IMR-90 (cell line): ENCODE measurements around the gene ARF5. TPM values are rescaled to one million over a fixed set of nuclear protein-coding genes. Genes with fewer than 3 reads are reported as not detected.

Experiments
- ATAC-seq: fragments of 200-7000 bp; cut with Tn5 transposase; 2 replicates; pipeline ENCODE4 v1.9.1; 2020; ENCODE audit warnings: low read depth, mild to moderate bottlenecking, moderate library complexity
- BruUV-seq: library from RNA; stranded (reverse); fragments of 400-500 nt; replicated peaks from 2 replicates; lab custom pipeline; 2021; lab: Mats Ljungman, UMichigan
- CTCF ChIA-PET: fragments of 300-600 bp; formaldehyde crosslinking; extraction: SDS; loops from one replicate; lab custom pipeline; 2021; ENCODE audit warnings: antibody characterized with exemption; lab: Yijun Ruan, JAX
- POLR2A ChIA-PET: fragments of 300-600 bp; sonication (Branson Sonifier 250); formaldehyde crosslinking; loops from one replicate; lab custom pipeline; 2022; ENCODE audit warnings: antibody characterized with exemption; ENCODE audit not compliant: unreplicated experiment; lab: Charles Lee
- DNase-seq: peaks from one replicate; pipeline ENCODE4 v3.0.0; 2013
- H2AFZ ChIP-seq: replicated peaks from 2 replicates; pipeline ENCODE3; 2013; ENCODE audit warnings: low read length, mild to moderate bottlenecking; ENCODE audit not compliant: poor library complexity
- H2AK5ac ChIP-seq: 2 replicates; pipeline ENCODE4 v1.6.1; 2013; ENCODE audit warnings: low read depth, low read length, inconsistent platforms
- H2AK9ac ChIP-seq: replicated peaks from 2 replicates; pipeline ENCODE3; 2013; ENCODE audit warnings: mild to moderate bottlenecking, low read depth, low read length, moderate library complexity; ENCODE audit not compliant: poor library complexity
- H2BK120ac ChIP-seq: 2 replicates; pipeline ENCODE4 v1.6.1; 2013; ENCODE audit warnings: low read depth, low read length, inconsistent platforms
- H2BK15ac ChIP-seq: 3 replicates; pipeline ENCODE4 v1.6.1; 2013; ENCODE audit warnings: low read depth, low read length, inconsistent platforms
- H2BK20ac ChIP-seq: 2 replicates; pipeline ENCODE4 v1.6.1; 2013; ENCODE audit warnings: low read depth, mild to moderate bottlenecking, inconsistent platforms, low read length, moderate library complexity
- H2BK5ac ChIP-seq: 2 replicates; pipeline ENCODE4 v1.6.1; 2013; ENCODE audit warnings: mild to moderate bottlenecking, low read depth, low read length, inconsistent platforms; ENCODE audit not compliant: poor library complexity, severe bottlenecking
- H3K14ac ChIP-seq: replicated peaks from 2 replicates; pipeline ENCODE4 v1.6.1; 2013; ENCODE audit warnings: low read depth, low read length, inconsistent platforms
- H3K18ac ChIP-seq: 2 replicates; pipeline ENCODE4 v1.6.1; 2013; ENCODE audit warnings: low read depth, low read length, control low read depth
- H3K23ac ChIP-seq: 2 replicates; pipeline ENCODE4 v1.6.1; 2013; ENCODE audit warnings: low read depth, low read length, inconsistent platforms
- H3K27ac ChIP-seq: 2 replicates; pipeline ENCODE4 v1.5.1; 2013; ENCODE audit warnings: mild to moderate bottlenecking, control low read depth, low read length; ENCODE audit not compliant: insufficient read depth
- H3K27me3 ChIP-seq: 2 replicates; pipeline ENCODE4 v1.6.1; 2013; ENCODE audit warnings: low read length; ENCODE audit not compliant: control insufficient read depth, insufficient read depth
- H3K36me3 ChIP-seq: 2 replicates; pipeline ENCODE4 v1.6.1; 2013; ENCODE audit warnings: low read length, mixed read lengths; ENCODE audit not compliant: control insufficient read depth, insufficient read depth
- H3K4ac ChIP-seq: 2 replicates; pipeline ENCODE4 v1.6.1; 2013; ENCODE audit warnings: low read depth, low read length, inconsistent platforms
- H3K4me1 ChIP-seq: 2 replicates; pipeline ENCODE4 v1.6.1; 2013; ENCODE audit warnings: low read length, mixed read lengths; ENCODE audit not compliant: control insufficient read depth, insufficient read depth
- H3K4me2 ChIP-seq: 2 replicates; pipeline ENCODE4 v1.6.1; 2013; ENCODE audit warnings: low read depth, mild to moderate bottlenecking, control low read depth, low read length, moderate library complexity
- H3K4me3 ChIP-seq: 2 replicates; pipeline ENCODE4 v1.5.1; 2013; ENCODE audit warnings: low read depth, mild to moderate bottlenecking, control low read depth, low read length, moderate library complexity; ENCODE audit not compliant: insufficient read depth
- H3K56ac ChIP-seq: 2 replicates; pipeline ENCODE4 v1.6.1; 2013; ENCODE audit warnings: low read length, inconsistent platforms; ENCODE audit not compliant: insufficient read depth; ENCODE audit errors: extremely low read depth
- H3K79me1 ChIP-seq, 2 experiments: 2 replicates each; pipeline ENCODE4 v1.6.1; 2013; ENCODE audit warnings: low read length in 2 of 2, inconsistent platforms in 1 of 2, low read depth in 1 of 2
- H3K9ac ChIP-seq: 2 replicates; pipeline ENCODE4 v1.6.1; 2013; ENCODE audit warnings: low read depth, low read length, control low read depth
- H3K9me1 ChIP-seq: 2 replicates; pipeline ENCODE4 v1.6.1; 2013; ENCODE audit warnings: low read length, inconsistent platforms; ENCODE audit not compliant: insufficient read depth
- H3K9me3 ChIP-seq: 2 replicates; pipeline ENCODE4 v1.6.1; 2013; ENCODE audit warnings: low read length; ENCODE audit not compliant: control insufficient read depth, insufficient read depth
- H4K20me1 ChIP-seq: 2 replicates; pipeline ENCODE4 v1.6.1; 2013; ENCODE audit warnings: low read length, inconsistent platforms; ENCODE audit not compliant: insufficient read depth
- H4K5ac ChIP-seq: 2 replicates; pipeline ENCODE4 v1.6.1; 2013; ENCODE audit warnings: mild to moderate bottlenecking, low read depth, low read length, control low read depth
- H4K8ac ChIP-seq, 2 experiments: 2 replicates each; pipeline ENCODE4 v1.6.1; 2013; ENCODE audit warnings: low read depth in 2 of 2, low read length in 2 of 2, control low read depth in 1 of 2, inconsistent platforms in 1 of 2
- H4K91ac ChIP-seq: 2 replicates; pipeline ENCODE4 v1.6.1; 2013; ENCODE audit warnings: low read depth, low read length, inconsistent platforms; ENCODE audit not compliant: insufficient read depth
- CTCF ChIP-seq: conservative IDR thresholded peaks from 2 replicates; pipeline ENCODE4 v1.5.1; 2012; ENCODE audit warnings: mild to moderate bottlenecking, low read depth, low read length, improper control_type of control experiment
- RAD21 ChIP-seq: IDR thresholded peaks from 2 replicates; pipeline ENCODE4 v1.6.1; 2012; ENCODE audit warnings: low read length, improper control_type of control experiment
- WGBS, 2 experiments: methylation state at CpG; one replicate each; pipeline versions ENCODE4 v1.1.5 to v1.1.7; 2013; ENCODE audit warnings: missing lambda C conversion rate in 2 of 2; ENCODE audit not compliant: insufficient read length in 1 of 2; ENCODE audit errors: extremely low coverage in 2 of 2; 5-methylcytosine and 5-hydroxymethylcytosine counted together
- dilution Hi-C: fragments of 300-500 bp; cut with HindIII; formaldehyde crosslinking; loops from one replicate; pipeline ENCODE4 v1.14.3; 2018; ENCODE audit warnings: low sequenced_read_pairs; ENCODE audit not compliant: unreplicated experiment
- in situ Hi-C: fragments of 300-500 bp; cut with MboI; formaldehyde crosslinking; loops from 3 replicates; pipeline ENCODE4 v1.14.3; 2019; ENCODE audit warnings: low sequenced_read_pairs, inconsistent platforms, mixed read lengths
- intact Hi-C: fragments of 100-400 bp; cut with micrococcal nuclease; formaldehyde crosslinking; loops from 2 replicates; pipeline ENCODE4 v1.10.0; 2022
- polyA plus RNA-seq, 3 experiments: library from polyadenylated mRNA; depleted of rRNA; stranded (reverse); fragments of >200 nt; gene quantifications; 2 replicates each; pipeline ENCODE4 v1.2.3, GENCODE V29; 2012; ENCODE audit warnings: low replicate concordance in 1 of 3
- total RNA-seq: library from RNA; depleted of rRNA; stranded (reverse); fragments of >200 nt; gene quantifications from 2 replicates; pipeline ENCODE4 v1.2.3, GENCODE V29; 2012
- TF ChIP-seq, protein P1 (sequence below): fragments of 150-350 bp; IDR thresholded peaks from 2 replicates; pipeline ENCODE4 v1.6.1; 2017; ENCODE audit warnings: mild to moderate bottlenecking, antibody characterized with exemption, low read length, low read depth

ARF5 gene
- total and polyA plus RNA-seq, 2 of the 4 experiments (the other 2 are of a cell fraction): 128 to 274 TPM

DNA sequence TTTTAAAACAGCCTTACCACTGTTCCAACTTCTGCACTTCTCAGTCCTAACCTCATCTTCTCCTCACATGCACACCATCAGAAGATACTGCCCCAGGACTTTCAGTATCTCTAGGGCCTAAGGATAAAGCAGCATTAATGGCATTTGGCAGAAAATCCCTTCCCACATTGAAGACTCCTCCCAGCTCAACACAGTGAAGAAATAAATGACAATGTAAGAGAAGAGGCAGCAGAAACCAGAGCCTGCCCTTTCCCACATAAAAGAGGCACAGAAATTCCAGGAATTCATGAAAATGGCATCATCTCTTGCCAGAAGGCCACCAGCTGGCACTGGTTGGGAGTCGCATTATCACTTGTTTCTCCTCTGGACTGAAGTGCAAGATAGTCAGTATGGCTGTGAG, 6.5 kb upstream of the ARF5 start:
- ChIA-PET CTCF (no interaction called here), POLR2A (no interaction called here)
- no TSS peak for BruUV-seq
- intact Hi-C loops: loop anchor here (10.0 kb wide), 1 partner anchor 453 kb away; the partner anchor contains the start of gene LRRC4
- Histone ChIP-seq H3K4ac (no peak overlapping the region), H2BK15ac (no peak overlapping the region), H3K27me3 (no peaks in the 10 kb centered on the region), H2BK5ac (no peak overlapping the region), H3K36me3 (peaks cover 21% of the 10 kb centered on the region), H2AK5ac (no peak overlapping the region), H3K14ac (no peak overlapping the region), H2BK120ac (no peak overlapping the region), H3K4me1 (peaks cover 18% of the 10 kb centered on the region), H3K79me1 (peaks cover 26 to 66% of the 10 kb centered on the region in 2 experiments), H2AK9ac (no peak overlapping the region), H3K18ac (no peak overlapping the region), H3K4me3 (no peak overlapping the region), H4K5ac (no peak overlapping the region), H3K56ac (no peak overlapping the region), H2AFZ (no peak overlapping the region), H4K91ac (no peak overlapping the region), H4K8ac (no peak overlapping the region), H4K20me1 (peaks cover 39% of the 10 kb centered on the region), H3K23ac (no peak overlapping the region), H3K27ac (no peak overlapping the region), H3K9ac (no peak overlapping the region), H3K4me2 (no peak overlapping the region), H2BK20ac (no peak overlapping the region), H3K9me3 (no peaks in the 10 kb centered on the region), H3K9me1 (peaks cover 16% of the 10 kb centered on the region)
- dilution Hi-C loops: no loop called here
- TF ChIP-seq, protein P1, sequence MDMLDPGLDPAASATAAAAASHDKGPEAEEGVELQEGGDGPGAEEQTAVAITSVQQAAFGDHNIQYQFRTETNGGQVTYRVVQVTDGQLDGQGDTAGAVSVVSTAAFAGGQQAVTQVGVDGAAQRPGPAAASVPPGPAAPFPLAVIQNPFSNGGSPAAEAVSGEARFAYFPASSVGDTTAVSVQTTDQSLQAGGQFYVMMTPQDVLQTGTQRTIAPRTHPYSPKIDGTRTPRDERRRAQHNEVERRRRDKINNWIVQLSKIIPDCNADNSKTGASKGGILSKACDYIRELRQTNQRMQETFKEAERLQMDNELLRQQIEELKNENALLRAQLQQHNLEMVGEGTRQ: no peak
- no peak for TF ChIP-seq RAD21
- TF ChIP-seq CTCF: no peak
- ATAC-seq (no peak), DNase-seq (no peak)
- in situ Hi-C loops: no loop called here
- WGBS, 2 experiments: no CpG with 5 or more reads among the region's 1 CpG
